Loucy (cell line): Measurements from ENCODE around the gene EZH1.

Experiments used
- CTCF ChIP-seq: fragments of 200-600 bp; sonication (generic); conservative IDR thresholded peaks from 2 replicates; pipeline ENCODE4 v1.5.1; 2014; ENCODE audit warnings: mild to moderate bottlenecking, antibody characterized with exemption, low read length
- EZH2phosphoT487 ChIP-seq: fragments of 200-600 bp; IDR thresholded peaks from 2 replicates; pipeline ENCODE4 v1.6.1; 2018; ENCODE audit warnings: antibody characterized with exemption, mild to moderate bottlenecking, moderate library complexity, borderline replicate concordance

GRCh38 chr17:42694524-42694923, 50.3 kb downstream of the EZH1 start:
- no peak for TF ChIP-seq CTCF
- TF ChIP-seq EZH2phosphoT487, result no peak
